GM12878 (cell line): ENCODE results near the gene ZNF483.

Experiments used
- BMI1 ChIP-seq: fragments of 450-650 bp; IDR thresholded peaks from 2 replicates; pipeline ENCODE4 v1.6.1; 2016; ENCODE audit warnings: mild to moderate bottlenecking, moderate library complexity, borderline replicate concordance
- CEBPZ ChIP-seq: fragments of 150-350 bp; IDR thresholded peaks from 2 replicates; pipeline ENCODE4 v1.6.1; 2016; ENCODE audit warnings: low read depth, low read length
- CHD4 ChIP-seq: fragments of 200-600 bp; sonication (generic); IDR thresholded peaks from 2 replicates; pipeline ENCODE4 v1.6.1; 2016; ENCODE audit warnings: mild to moderate bottlenecking
- CTCF ChIP-seq, 3 experiments: IDR thresholded peaks in 2 of 3; conservative IDR thresholded peaks in 1 of 3; 2 replicates each; pipeline ENCODE4 v1.5.1; 2011; ENCODE audit warnings: low read depth in 3 of 3, low read length in 3 of 3, mild to moderate bottlenecking in 3 of 3, control low read depth in 2 of 3, moderate library complexity in 2 of 3, inconsistent platforms in 1 of 3, mixed read lengths in 1 of 3; ENCODE audit not compliant: control insufficient read depth in 2 of 3, insufficient read depth in 1 of 3; ENCODE audit errors: extremely low read depth in 1 of 3
- ELK1 ChIP-seq: IDR thresholded peaks from 2 replicates; pipeline ENCODE4 v1.6.1; 2012; ENCODE audit warnings: low read depth, low read length, improper control_type of control experiment
- EZH2 ChIP-seq: IDR thresholded peaks from 2 replicates; pipeline ENCODE4 v1.6.1; 2012; ENCODE audit warnings: low read depth, mild to moderate bottlenecking, control low read depth, inconsistent platforms, low read length, borderline replicate concordance; ENCODE audit not compliant: control insufficient read depth
- FOS ChIP-seq: IDR thresholded peaks from 3 replicates; pipeline ENCODE4 v1.6.1; 2011; ENCODE audit warnings: borderline replicate concordance; ENCODE audit not compliant: insufficient read length; ENCODE audit errors: extremely low read depth
- NBN ChIP-seq: fragments of 450-650 bp; IDR thresholded peaks from 2 replicates; pipeline ENCODE4 v1.6.1; 2016
- PAX8 ChIP-seq: fragments of 450-650 bp; IDR thresholded peaks from 2 replicates; pipeline ENCODE4 v1.6.1; 2017; ENCODE audit warnings: mild to moderate bottlenecking, moderate library complexity
- YY1 ChIP-seq: IDR thresholded peaks from 2 replicates; pipeline ENCODE4 v1.6.1; 2011; ENCODE audit warnings: low read depth, mild to moderate bottlenecking, low read length

GRCh38 chr9:111501648-111502047 lies 23.3 kb upstream of the ZNF483 start:
- TF ChIP-seq CHD4 = no peak
- TF ChIP-seq CEBPZ = no peak
- no peak for TF ChIP-seq FOS
- no peak for TF ChIP-seq CTCF (IDR thresholded peaks at IDR 0.05 in 2 of 3, conservative IDR thresholded peaks at IDR 0.05 in 1 of 3; ENCODE audit: control insufficient read depth in 2 of 3, extremely low read depth in 1 of 3, insufficient read depth in 1 of 3, low read depth in 3 of 3, low read length in 3 of 3)
- TF ChIP-seq YY1 = no peak
- no peak for TF ChIP-seq BMI1
- TF ChIP-seq PAX8 = no peak
- TF ChIP-seq EZH2 = no peak
- TF ChIP-seq NBN = no peak
- no peak for TF ChIP-seq ELK1
